Stimulated activated CD8-positive, alpha-beta memory T cell treated with anti-CD3 and anti-CD28 coated beads, Interleukin-7, amount 100 ng/mL, for 4 hours (primary cell): ENCODE results near the gene ANKRD34C.
"Not testable (repeated sequence)": the region's sequence is repeated elsewhere in the genome, so short reads cannot be mapped to it uniquely, and the experiment has no call there.

Experiments used
- DNase-seq, 2 donors: peaks; one replicate each; pipeline ENCODE4 v3.0.0-alpha.2; 2020; ENCODE audit warnings: low read depth in 2 of 2

The ANKRD34C gene

DNA sequence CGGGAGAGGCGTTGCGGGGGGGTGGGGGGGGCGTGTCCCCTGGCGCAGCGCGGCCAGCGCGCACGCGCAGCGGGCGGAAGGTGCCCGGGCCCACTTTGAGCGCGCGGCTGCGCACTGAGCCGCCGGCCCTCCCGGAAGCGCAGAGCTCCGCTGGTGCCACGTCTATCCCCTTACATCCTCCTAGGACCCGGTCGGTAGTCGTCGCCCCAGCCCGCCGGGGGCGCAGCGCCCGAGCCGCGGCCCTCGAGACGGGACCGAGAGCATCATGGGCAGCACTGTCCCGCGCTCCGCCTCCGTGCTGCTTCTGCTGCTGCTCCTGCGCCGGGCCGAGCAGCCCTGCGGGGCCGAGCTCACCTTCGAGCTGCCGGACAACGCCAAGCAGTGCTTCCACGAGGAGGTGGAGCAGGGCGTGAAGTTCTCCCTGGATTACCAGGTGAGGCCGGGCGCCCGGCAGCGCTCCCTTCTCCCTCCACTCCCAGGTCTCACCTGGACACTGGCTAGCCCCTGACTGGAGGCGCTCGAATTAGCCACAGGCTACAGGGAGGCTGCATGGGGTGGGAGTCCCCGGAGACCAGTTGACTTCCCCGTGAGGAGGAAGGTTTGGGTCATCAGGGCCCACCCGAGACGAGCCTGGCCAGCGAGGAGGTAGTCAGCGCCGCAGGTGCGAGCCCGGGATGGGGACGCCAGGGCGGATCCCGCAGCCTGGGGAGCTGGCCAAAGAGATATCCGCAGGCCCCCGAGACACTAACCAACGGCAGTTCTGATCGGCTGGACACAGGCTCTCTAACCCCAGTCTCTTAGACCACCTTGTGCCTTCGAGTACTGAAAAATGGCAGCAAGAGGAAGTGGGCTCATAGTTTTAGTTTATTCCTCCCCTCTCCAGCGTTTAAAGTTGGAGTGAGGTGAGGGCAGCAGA is 28.7 kb downstream of the ANKRD34C start, which contains the start of gene TMED3:
TMED3 (plus strand) TSS at position 128 of the 916 bp plus-strand sequence; CDS start at position 266, 138 bp downstream.
- peak; percentile 59 to 80 for DNase-seq

DNA sequence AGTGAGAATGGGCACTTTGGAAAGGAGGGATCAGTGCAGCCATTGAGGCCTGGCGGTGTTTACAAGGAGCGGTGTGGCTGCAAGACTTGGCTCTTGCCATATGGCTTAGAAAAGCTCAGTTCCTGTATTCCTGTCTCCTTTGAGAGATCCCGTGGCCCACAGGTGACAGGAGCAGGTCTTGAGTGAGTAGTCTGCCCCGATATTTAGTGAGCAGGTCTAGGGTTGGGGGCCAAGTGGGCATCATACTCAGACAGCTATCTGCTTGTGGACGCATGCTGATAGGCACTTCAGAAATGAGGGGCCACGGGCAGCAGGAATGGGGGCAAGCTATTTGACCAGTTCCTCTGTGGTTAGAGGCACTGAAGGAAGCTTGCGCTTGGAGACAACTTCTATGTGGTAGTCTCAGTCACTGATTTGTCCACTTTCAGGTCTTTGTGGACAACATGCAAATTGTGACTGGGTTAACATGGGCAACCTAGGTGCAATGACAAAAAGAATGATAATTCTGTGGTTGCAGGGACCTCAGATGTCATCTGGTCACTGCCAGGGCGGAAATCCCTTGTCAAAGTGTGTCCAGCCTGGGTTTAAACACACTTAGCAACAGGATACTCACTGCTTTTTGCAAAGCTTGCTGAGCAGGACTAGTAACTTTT is 29.5 kb downstream of the ANKRD34C start:
- no peak for DNase-seq

DNA sequence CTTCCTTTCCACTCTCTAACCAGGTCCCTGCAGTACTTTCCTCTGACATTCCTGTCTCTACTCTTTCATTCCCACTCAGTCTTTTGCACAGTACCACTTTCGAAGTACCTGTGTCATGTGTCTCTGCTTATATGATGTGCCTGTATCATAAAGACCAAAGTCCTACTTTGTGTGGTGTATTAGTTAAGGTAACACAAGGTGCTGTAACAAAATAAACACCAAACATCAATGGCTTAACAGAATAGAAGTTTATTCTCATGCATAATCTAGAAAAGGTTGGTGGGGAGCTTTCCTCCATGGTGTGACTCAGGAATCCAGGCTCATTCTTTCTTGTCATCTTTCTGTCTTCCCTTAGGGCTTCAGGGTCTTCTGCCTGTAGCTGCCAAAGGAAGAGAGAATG is 31.7 kb downstream of the ANKRD34C start:
- no peak for DNase-seq

DNA sequence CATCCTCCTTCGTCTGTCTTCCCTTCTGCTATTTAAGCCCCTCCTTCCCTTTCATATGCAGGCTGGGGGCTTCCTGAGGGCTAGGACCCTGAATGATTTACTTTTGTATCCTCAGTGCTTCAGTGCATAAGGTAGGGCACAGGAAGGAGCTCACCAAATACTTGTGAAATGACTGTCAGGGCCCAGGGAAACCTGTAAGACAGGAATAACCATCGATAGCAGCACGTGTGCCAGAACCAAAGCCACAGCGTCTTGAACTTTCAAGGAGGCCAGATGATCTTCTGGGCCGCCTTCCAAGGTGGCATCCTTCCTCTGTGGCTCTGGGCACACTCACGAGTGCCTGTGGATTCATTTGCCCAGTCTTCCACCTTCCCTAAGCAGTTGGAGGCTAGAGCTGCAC is 32.3 kb downstream of the ANKRD34C start:
- no peak for DNase-seq

DNA sequence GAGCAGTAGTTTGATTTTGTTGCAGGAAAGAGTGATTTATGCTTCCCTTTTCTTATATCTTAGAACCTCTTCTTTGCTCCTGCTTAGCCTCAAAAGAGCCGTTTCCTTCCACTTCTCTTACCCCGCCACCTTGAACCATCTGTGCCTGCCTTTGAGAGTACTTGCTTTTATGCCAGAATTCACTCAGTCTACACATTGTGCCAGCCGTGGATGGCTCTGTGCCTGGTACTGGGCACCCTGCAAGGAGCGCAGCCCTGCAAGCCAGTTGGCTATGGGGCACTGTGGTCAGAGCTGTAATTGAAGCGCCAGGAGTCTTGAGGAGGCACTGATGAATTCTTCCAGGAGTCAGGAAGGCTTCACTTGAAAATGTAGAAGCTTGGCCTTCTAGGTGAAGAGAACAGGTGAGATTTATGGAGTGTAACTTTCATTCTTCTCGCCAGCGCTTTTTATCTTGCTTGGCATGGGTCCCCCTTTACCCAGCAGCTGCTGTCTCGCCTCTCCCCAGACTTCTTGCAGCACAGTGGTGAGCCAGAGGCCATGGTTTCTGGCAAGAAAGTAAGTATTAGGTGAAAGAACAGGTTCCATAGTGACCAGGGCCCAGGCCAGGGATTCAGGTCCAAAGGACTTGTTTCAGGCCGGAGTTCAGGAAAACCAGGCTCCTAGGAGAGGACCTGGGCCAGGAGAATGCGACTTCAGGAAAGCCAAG is 33.3 kb downstream of the ANKRD34C start:
- DNase-seq: no peak

DNA sequence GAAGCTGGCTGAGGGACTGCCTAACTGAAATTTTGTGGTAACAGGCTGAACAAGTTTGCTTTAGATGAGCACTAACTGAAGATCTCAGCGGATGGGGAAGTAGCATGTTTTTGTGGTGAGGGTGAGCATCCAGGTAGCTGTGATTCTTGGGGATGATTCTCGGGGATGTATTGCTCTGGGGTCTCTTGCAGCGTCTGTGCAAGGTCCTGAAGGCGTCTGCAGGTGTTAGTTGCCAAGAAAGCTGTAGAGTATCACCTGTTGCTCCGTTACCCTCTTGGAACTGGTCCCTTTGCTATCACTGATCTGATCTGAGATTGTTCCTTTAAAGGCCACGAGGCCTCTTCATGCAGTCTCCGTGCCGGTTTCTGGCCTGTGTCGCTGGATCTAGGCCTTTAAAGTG is 34.3 kb downstream of the ANKRD34C start:
- no peak for DNase-seq

DNA sequence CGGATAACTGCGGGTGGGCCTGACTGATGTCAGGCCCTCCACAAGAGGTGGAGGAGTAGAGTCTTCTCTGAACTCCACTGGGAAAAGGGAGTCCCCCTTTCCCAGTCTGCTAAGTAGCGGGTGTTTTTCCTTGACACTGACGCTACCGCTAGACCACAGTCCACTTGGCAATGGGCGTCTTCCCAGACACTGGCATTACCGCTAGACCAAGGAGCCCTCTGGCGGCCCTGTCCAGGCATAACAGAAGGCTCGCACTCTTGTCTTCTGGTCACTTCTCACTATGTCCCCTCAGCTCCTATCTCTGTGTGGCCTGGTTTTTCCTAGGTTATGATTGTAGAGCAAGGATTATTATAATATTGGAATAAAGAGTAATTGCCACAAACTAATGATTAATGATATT is 37.5 kb downstream of the ANKRD34C start:
- DNase-seq: not testable (repeated sequence)

DNA sequence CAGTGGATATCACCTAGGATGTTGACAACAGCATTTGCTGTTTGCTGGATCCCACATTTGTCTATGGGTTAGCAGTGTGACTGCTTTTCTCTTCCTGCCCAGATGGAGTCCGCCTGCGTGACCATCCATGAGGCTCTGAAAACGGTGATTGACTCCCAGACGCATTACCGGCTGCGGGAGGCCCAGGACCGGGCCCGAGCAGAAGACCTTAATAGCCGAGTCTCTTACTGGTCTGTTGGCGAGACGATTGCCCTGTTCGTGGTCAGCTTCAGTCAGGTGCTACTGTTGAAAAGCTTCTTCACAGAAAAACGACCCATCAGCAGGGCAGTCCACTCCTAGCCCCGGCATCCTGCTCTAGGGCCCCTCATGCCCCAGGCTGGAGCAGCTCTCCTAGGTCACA is 39.4 kb downstream of the ANKRD34C start:
- DNase-seq: no peak

DNA sequence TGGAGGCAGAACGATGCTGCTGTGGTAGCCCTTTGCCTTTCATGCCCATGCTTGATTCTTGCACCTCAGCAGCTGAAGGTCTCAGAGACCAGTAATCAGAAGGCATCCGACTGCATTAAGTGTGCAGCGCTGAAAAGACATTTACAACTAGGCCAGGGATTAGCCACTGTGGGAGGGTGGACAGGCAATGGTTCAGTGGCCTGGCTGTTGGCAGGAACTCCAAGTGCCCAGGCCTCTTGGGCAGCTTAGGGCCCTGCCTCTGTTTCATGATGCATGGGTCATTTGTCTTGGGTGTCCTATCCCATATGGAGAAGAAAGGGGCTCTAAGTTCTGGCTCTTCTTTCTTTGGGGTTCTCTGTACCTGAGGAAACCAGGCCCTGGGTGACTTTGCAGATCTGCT is 39.8 kb downstream of the ANKRD34C start:
- DNase-seq: no peak

DNA sequence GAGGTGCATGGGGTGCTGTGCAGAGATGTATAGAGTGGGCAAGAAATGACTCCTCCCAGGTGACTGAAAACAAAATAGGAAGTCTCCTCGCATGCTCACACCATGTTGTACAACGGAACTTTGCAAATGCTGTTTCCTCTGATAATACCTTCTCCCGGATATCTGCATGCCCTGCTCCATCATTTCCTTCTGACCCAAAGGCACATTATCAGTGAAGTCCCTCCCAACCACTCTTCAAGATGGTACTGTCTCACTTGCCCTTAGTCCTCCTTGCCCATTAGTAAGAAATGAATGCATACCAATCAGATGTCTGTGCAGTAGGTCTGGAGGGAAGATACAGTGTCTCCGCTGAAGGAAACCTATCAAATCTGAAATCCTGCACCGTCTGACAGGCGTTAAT is 40.4 kb downstream of the ANKRD34C start:
- no peak for DNase-seq

DNA sequence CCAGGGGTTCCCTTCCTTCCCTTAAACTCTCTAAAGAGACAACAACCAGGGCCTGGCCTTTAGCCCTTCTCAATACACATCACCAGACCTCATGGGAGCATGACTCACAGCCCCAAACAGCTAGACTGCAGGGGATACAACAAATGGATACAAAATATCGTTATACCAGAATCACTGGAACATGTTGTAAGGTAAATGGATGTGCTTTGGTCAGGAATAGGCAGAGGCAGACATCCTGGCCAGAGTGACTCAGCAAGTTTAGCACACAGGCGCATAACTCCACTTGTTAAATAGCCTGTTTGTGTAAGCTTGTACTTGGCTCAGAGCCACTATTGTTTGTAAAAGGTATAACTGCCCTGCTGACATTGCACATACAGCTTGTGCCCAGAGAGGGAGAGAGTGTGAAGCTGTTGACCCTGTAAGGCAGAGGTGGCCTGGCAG is 46.7 kb downstream of the ANKRD34C start:
- no peak for DNase-seq
